HG03342 (cell line): ENCODE results near the gene SIL1.
"Not testable (repeated sequence)": the region's sequence is repeated elsewhere in the genome, so short reads cannot be mapped to it uniquely, and the experiment has no call there.

ENCODE experiments used
- ATAC-seq: cut with Tn5 transposase; IDR thresholded peaks from one replicate; pipeline ENCODE4 v1.9.1; 2021; ENCODE audit warnings: mild to moderate bottlenecking, moderate library complexity; ENCODE audit not compliant: unreplicated experiment

The SIL1 gene

DNA sequence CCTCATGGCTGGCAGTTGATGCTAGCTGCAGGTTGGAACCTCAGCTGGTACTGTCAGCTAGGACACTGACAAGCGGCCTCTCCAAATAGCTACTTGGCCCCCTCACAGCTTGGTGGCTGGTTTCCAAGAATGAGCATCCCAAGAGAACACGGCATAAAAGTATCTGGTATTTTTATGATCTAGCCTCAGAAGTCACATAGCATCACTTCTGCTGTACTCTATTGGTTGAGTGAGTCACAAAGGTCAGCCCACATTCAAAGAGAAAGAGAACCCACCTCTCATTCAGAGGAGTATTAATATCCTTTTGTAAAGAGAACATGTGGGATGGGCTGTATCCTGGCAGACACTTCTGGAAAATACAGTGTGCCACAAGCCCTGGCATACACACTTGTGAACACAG, 6.0 kb upstream of the SIL1 start:
- ATAC-seq: no peak

DNA sequence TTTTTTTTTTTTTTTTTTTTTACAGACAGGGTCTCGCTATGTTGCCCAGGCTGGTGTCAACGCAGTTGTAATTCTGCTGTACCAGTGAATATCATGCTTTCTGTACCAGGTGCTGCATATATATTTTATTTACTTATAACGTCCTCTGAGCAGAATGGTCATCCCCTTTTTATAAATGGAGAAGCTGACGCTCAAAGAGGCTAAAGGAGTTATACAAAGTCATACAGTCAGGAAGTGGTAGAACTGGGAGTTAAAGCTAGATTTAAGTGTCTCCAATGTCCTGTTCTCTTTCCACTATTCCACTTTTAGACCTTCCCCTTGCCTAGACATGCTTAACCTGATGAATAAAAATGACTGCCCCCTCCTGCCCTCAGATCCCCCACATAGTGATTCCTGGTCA, 1.2 kb upstream of the SIL1 start:
- no peak for ATAC-seq

- no peak for ATAC-seq
Observed at GRCh38 chr5:139196296-139196956, 1.7 kb downstream of the SIL1 start.

DNA sequence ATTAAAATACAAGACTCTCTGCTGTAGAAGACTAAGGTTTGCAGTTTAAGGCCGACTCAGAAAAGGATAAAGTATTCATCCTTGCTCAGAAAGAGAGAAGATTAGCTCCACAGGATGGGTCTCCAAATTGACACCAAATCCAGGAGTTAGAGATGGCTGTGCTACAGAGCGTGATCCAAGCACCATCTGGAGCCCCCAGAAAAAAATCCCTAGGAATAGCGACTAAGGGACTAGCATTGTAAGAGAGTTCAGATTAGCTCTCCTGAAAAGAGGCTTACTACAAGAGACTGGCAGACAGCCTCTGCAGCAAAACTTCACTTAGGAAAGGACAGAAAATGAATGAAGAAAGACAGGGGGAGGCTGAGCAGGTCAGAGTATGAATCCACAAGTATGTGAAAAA, 3.7 kb downstream of the SIL1 start:
- ATAC-seq: no peak

GRCh38 chr5:139193928-139194327, 4.2 kb downstream of the SIL1 start:
- ATAC-seq: no peak

- not testable (repeated sequence) for ATAC-seq
Observed at GRCh38 chr5:139192906-139193305, 5.3 kb downstream of the SIL1 start.

- ATAC-seq: not testable (repeated sequence)
Observed at GRCh38 chr5:139191954-139192353, 6.2 kb downstream of the SIL1 start.

DNA sequence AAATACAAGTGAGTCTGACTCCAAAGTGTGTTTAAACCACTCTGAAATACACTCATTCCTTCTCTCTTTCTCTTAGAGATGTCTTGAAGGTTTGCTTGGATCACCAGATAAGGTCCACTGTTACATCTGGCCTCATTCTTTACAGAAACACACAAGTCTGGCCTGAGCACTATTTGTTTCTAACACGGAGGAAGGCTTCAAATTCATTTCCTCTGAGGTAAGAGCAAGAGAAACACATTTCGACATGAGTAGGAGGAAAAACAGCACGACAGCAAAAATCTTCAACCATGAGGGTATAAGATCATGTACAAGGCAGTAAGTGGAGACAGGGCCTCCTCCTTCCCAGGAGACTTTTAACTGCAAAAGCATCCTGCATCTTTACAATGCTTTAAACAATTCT, 8.0 kb downstream of the SIL1 start:
- ATAC-seq: no peak

DNA sequence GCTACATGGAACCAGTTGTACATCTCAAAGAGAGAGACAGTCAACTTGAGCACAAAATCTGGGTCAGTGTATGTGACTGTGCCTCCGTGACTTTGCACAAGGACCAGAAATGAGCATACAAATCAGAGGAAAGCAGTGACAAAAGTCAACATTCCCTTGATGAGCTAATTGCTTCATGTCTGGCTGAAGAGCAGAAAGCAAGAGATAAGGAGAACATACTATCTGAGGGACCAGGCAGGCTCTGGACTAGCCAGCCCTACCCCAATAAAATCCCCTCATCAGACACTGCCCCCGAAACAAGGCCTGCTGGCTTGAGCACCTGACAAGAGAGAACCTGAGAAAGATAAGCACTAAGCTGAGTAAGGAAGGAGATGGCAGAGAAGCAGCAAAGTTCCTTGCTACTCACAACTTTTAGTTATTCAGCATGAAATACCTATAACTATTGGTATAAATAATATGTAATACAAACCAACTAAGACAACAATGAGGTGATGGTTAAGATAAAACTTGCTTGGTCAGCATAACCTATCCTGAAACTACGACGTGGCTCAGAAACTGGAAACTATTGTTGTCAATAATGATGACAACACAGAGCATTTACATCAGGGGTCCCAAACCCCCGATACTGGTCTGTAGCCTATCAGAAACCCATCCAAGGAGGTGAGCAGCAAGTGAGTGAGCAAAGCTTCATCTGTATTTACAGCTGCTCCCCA, 9.5 kb downstream of the SIL1 start:
- no peak for ATAC-seq

- ATAC-seq: no peak
Observed at GRCh38 chr5:139186752-139187326, 11.3 kb downstream of the SIL1 start.

- no peak for ATAC-seq
Observed at GRCh38 chr5:139186261-139186660, 11.9 kb downstream of the SIL1 start.

GRCh38 chr5:139185589-139185988, 12.6 kb downstream of the SIL1 start:
- no peak for ATAC-seq

- ATAC-seq: no peak
Observed at GRCh38 chr5:139183502-139183901, 14.7 kb downstream of the SIL1 start.

GRCh38 chr5:139182528-139183296, 15.5 kb downstream of the SIL1 start:
- no peak for ATAC-seq

DNA sequence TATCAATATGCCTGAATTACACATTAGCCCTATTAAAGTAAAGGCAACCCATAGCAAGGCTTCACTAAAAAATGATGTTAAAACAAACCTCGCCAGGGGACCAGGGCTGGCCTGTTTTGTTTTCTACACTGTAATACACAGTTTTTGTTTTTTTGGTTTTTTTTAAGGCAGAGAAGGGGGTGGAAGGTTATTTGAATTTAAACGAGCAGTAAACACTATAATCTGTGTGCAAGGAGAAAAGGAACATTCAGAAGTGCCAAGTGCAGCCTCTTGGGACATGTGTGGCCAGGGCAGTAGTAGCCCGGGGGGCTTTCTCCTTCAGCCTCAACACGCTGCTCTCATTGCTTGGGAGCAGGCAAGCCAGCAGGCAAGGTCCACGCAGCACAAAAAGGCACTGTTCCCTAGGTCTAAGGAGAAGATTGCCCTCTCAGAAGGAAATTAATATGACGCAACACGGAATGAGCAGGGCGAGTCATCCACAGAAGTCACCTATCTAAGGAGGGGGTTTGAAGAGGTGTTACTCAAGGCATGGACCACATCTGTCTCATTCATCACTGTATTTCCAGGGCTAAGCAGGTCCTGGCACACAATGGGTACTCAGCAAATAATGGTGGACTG, 16.2 kb downstream of the SIL1 start:
- no peak for ATAC-seq

DNA sequence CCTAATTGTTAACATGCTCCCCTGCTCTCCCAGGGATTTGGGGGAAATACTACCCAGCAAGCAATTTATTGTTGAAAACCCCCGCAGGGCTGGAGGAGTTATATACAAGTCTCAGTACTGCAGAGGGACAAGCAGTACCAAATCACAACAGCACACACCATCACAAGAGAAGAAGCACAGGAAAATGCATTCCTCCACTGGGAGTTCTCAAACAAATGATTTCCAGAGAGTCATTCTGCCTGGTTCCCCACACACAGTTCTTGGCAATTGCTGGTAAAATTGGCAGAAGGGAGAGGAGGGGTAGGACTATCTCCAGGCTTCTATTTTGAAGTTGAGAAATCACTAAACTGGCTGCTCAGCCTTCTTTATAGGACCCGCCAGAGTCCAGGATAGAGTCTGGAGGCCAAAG, 16.8 kb downstream of the SIL1 start:
- ATAC-seq: no peak

GRCh38 chr5:139180850-139181249, 17.3 kb downstream of the SIL1 start:
- ATAC-seq: no peak

DNA sequence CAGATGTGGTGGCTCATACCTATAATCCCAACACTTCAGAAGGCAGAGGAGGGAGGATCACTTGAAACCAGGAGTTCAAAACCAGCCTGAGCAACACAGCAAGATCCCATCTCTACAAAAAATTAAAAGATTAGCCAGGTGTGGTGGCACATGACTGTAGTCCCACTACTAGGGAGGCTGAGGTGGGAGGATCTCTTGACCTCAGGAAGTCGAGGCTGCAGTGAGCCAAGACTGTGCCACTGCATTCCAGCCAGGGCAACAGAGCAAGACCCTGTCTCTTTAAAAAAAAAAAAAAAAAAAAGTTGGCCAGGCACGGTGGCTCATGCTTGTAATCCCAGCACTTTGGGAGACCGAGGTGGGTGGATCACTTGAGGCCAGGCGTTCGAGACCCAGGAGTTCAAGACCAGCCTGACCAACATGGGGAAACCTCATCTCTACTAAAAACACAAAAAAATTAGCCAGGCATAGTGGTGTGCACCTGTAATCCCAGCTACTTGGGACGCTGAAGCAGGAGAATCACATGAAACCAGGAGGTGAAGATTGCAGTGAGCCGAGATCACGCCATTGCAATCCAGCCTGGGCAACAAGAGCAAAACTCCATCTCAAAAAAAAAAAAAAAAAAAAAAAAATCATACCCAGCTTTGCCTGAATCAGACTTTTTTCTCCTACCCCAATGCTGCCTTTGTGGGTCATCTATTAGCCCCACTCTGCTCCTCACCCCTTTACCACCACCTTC, 18.2 kb downstream of the SIL1 start:
- not testable (repeated sequence) for ATAC-seq

DNA sequence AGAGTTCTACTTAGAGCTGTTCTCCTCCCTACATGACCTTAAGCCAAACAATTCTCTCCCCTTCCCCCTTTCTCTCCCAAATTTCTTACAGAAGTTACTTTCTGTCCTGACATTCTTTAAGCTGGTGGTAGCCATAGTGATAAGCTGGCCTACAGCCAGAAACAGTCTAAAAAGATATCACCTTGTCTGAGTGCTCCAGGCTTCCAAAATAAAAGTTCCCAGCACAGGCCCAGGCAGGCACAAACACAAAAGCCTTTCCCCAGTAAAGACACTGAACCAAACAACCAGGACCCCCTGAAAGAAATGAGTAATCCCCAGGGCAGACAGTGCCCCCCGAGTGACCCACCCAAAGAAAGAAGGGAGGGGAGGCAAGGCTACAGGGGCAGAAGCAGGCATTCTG, 19.2 kb downstream of the SIL1 start:
- no peak for ATAC-seq

DNA sequence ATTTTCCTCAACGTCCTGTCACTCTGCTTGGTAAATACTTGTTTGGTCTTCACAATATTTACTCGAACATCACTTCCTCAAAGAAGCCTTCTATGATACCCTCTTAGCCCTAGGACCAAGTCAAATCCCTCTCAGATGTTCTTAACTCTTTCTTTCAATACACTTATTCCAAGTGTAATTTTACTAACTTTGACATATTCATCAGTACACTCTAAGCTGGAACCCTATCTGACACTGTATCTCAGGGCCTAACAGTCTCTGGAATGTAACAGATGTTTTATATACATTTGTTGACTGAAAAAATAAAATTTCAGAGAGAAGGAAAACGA, 19.6 kb downstream of the SIL1 start:
- ATAC-seq: peak; percentile 2
